Stimulated activated effector memory CD8-positive, alpha-beta T cell treated with anti-CD3 and anti-CD28 coated beads, Interleukin-12 subunit alpha, Interleukin-12 subunit beta, amount 100 ng/mL, for 72 hours (primary cell): ENCODE data around the gene ALOX5.
"Not testable (repeated sequence)": the region's sequence is repeated elsewhere in the genome, so short reads cannot be mapped to it uniquely, and the experiment has no call there.

Experiments
- ATAC-seq: fragments of 150-1000 bp; cut with Tn5 transposase; 2 replicates; pipeline ENCODE4 v1.10.0; 2021
- DNase-seq, 2 donors: peaks; one replicate each; pipeline ENCODE4 v3.0.0; 2021 to 2022; ENCODE audit warnings: low spot score in 2 of 2
- H3K27ac Mint-ChIP-seq: one replicate; pipeline ENCODE4 v1.8.0; 2022; ENCODE audit warnings: mild to moderate bottlenecking, mixed read lengths
- H3K36me3 Mint-ChIP-seq: one replicate; pipeline ENCODE4 v1.8.0; 2022; ENCODE audit warnings: mild to moderate bottlenecking, mixed read lengths
- H3K4me1 Mint-ChIP-seq: one replicate; pipeline ENCODE4 v1.8.0; 2022; ENCODE audit warnings: mixed read lengths
- H3K4me3 Mint-ChIP-seq: one replicate; pipeline ENCODE4 v1.8.0; 2022; ENCODE audit warnings: mild to moderate bottlenecking, mixed read lengths
- H3K9me3 Mint-ChIP-seq: one replicate; pipeline ENCODE4 v1.8.0; 2022; ENCODE audit warnings: mixed read lengths

ALOX5 gene

DNA sequence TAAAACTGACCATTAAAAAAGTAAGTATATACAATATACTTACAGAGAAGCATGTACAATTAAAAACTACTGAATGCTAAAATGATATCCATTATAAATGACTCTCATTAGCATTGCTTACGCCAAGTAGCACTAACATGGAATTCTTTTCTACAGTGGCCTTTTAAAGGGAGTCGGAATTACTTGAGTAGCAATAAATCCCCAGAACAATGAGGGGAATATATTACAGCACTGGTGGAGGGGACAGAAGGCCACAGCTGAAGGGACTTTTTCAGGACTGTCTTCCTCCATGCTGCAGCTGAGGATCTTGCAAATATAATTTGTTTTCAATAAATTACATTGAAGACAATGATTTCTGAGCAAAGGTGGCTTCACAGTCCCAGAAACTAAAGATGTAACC, 97.0 kb downstream of the ALOX5 start:
- Mint-ChIP-seq H3K9me3 (no peaks in the 10 kb centered on the region), H3K4me3 (no peak overlapping the region), H3K27ac (peak overlapping the region; percentile 84), H3K36me3 (no peaks in the 10 kb centered on the region), H3K4me1 (peaks cover 48% of the 10 kb centered on the region)
- DNase-seq: no peak
- ATAC-seq: no peak

GRCh38 chr10:45471531-45472310, 97.7 kb downstream of the ALOX5 start:
- no peaks in the 10 kb centered on the region for H3K36me3 Mint-ChIP-seq
- H3K9me3 Mint-ChIP-seq: no peaks in the 10 kb centered on the region
- H3K27ac Mint-ChIP-seq: peak overlapping the region; percentile 26
- peaks cover 41% of the 10 kb centered on the region for H3K4me1 Mint-ChIP-seq
- DNase-seq: no peak
- no peak overlapping the region for H3K4me3 Mint-ChIP-seq
- ATAC-seq: no peak

- no peak for ATAC-seq
- Mint-ChIP-seq H3K27ac (no peak overlapping the region), H3K4me1 (peaks cover 45% of the 10 kb centered on the region)
Observed at GRCh38 chr10:45473126-45473525, 99.1 kb downstream of the ALOX5 start.

DNA sequence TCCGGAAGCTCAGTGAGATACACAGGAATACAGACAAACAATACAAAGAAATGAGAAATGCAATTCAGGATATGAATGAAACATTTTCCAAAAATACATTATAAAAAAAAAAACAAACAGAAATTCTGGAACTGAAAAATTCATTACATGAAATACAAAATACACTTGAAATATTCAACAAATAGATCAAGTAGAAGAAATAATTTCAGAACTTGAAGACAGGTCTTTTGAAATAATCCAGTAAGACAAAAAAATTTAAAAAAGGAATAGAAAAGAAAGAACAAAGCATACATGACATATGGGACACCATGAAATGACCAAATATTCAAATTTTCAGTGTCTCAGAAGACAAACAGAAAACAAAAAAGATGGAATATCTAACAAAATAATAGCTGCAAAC, 102.5 kb downstream of the ALOX5 start:
- no peak overlapping the region for H3K27ac Mint-ChIP-seq
- no peak overlapping the region for H3K4me3 Mint-ChIP-seq
- no peak for DNase-seq
- no peak for ATAC-seq
- H3K4me1 Mint-ChIP-seq: peaks cover 19% of the 10 kb centered on the region
- H3K9me3 Mint-ChIP-seq: peaks cover 20% of the 10 kb centered on the region
- H3K36me3 Mint-ChIP-seq: no peaks in the 10 kb centered on the region

More at GRCh38 chr10:45473126-45473525, 99.1 kb downstream of the ALOX5 start:
- H3K36me3 Mint-ChIP-seq: no peaks in the 10 kb centered on the region
- no peak for DNase-seq
- H3K9me3 Mint-ChIP-seq: peaks cover 4% of the 10 kb centered on the region
- no peak overlapping the region for H3K4me3 Mint-ChIP-seq

DNA sequence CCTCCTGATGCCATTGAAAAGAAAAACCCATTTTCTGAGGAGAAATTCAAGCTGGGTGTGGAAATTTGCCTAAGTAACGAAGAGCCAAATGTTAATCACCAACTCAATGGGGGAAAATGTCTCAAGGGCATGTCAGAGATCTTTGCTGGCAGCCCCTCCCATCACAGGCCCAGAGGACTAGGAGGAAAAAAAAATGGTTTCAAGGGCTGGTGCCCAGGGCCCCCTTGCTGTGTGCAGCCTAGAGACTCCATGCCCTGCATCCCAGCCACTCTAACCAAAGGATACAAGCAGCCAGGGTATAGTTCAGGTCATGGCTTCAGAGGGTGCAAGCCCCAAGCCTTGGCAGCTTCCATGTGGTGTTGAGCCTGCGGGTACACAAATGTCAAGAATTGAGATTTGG, 106.3 kb downstream of the ALOX5 start:
- DNase-seq (no peak), ATAC-seq (no peak)
- no peak overlapping the region for H3K4me3 Mint-ChIP-seq
- H3K36me3 Mint-ChIP-seq: no peaks in the 10 kb centered on the region
- H3K9me3 Mint-ChIP-seq: peaks cover 20% of the 10 kb centered on the region
- peaks cover 12% of the 10 kb centered on the region for H3K4me1 Mint-ChIP-seq
- no peak overlapping the region for H3K27ac Mint-ChIP-seq

DNA sequence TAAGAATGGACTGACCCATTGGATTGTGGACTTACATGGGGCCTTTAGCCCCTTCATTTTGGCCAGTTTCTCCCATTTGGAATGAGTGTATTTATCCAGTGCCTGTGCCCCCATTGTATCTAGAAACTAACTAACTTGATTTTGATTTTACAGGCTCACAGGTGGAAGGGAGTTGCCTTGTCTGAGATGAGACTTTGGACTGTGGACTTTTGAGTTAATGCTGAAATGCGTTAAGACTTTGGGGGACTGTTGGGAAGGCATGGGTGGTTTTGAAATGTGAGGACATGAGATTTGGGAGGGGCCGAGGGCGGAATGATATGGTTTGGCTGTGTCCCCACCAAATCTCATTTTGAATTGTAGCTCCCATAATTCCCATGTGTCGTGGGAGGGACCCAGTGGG, 107.1 kb downstream of the ALOX5 start:
- not testable (repeated sequence) for H3K27ac Mint-ChIP-seq, DNase-seq
- peaks cover 20% of the 10 kb centered on the region for H3K9me3 Mint-ChIP-seq

DNA sequence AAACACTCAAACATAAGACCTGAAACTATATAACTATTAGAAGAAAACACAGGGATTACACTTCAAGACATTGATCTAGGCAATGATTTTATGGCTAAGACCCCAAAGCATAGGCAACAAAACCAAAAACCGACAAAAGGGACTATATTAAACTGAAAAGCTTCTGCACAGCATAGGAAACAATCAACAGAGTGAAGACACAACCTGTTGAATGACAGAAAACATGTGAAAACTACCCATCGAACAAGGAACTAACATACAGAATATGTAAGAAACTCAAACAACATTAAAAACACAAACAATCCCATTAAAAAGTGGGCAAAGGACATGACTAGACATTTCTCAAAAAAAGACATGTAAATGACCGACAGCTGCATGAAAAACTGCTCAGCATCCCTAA, 109.0 kb downstream of the ALOX5 start:
- Mint-ChIP-seq H3K4me1 (no peaks in the 10 kb centered on the region), H3K36me3 (no peaks in the 10 kb centered on the region), H3K4me3 (no peak overlapping the region), H3K9me3 (peaks cover 17% of the 10 kb centered on the region), H3K27ac (no peak overlapping the region)
- no peak for DNase-seq
- no peak for ATAC-seq

More for the DNA sequence above, 107.1 kb downstream of the ALOX5 start:
- H3K4me3 Mint-ChIP-seq, ATAC-seq, H3K4me1 Mint-ChIP-seq, H3K36me3 Mint-ChIP-seq: not testable (repeated sequence)

- Mint-ChIP-seq H3K27ac (no peak overlapping the region), H3K36me3 (no peaks in the 10 kb centered on the region), H3K4me3 (no peak overlapping the region), H3K4me1 (peaks cover 6% of the 10 kb centered on the region), H3K9me3 (no peaks in the 10 kb centered on the region)
- DNase-seq: no peak
- no peak for ATAC-seq
Observed at GRCh38 chr10:45487735-45488134, 113.7 kb downstream of the ALOX5 start.

GRCh38 chr10:45488365-45488764, 114.3 kb downstream of the ALOX5 start:
- no peak for ATAC-seq
- Mint-ChIP-seq H3K36me3 (no peaks in the 10 kb centered on the region), H3K27ac (no peak overlapping the region)

GRCh38 chr10:45490277-45490676, 116.3 kb downstream of the ALOX5 start:
- H3K27ac Mint-ChIP-seq: no peak overlapping the region
- no peak for DNase-seq
- peaks cover under 1% of the 10 kb centered on the region for H3K9me3 Mint-ChIP-seq
- H3K36me3 Mint-ChIP-seq: no peaks in the 10 kb centered on the region
- no peak overlapping the region for H3K4me3 Mint-ChIP-seq
- peaks cover 7% of the 10 kb centered on the region for H3K4me1 Mint-ChIP-seq
- ATAC-seq: no peak

More at GRCh38 chr10:45488365-45488764, 114.3 kb downstream of the ALOX5 start:
- Mint-ChIP-seq H3K4me1 (peaks cover 6% of the 10 kb centered on the region), H3K4me3 (no peak overlapping the region), H3K9me3 (no peaks in the 10 kb centered on the region)
- DNase-seq: no peak

GRCh38 chr10:45491061-45491460, 117.0 kb downstream of the ALOX5 start:
- Mint-ChIP-seq H3K9me3 (peaks cover 6% of the 10 kb centered on the region), H3K4me1 (peaks cover 14% of the 10 kb centered on the region), H3K4me3 (no peak overlapping the region), H3K36me3 (no peaks in the 10 kb centered on the region), H3K27ac (no peak overlapping the region)
- no peak for ATAC-seq
- no peak for DNase-seq
